HEK293 (cell line): ENCODE measurements around the gene HOXD11.
A peak's percentile ranks its signal among the peaks of the same experiment; 100 is the strongest.

Experiments used
- CTCF ChIP-seq: fragments of 450-650 bp; formaldehyde crosslinking; IDR thresholded peaks from 2 replicates; pipeline ENCODE4 v1.5.1; 2016; ENCODE audit warnings: missing biosample characterization, missing genetic modification characterization
- FEZF1 ChIP-seq: fragments of 450-650 bp; formaldehyde crosslinking; IDR thresholded peaks from 2 replicates; pipeline ENCODE4 v1.5.1; 2016; ENCODE audit warnings: missing biosample characterization, missing genetic modification characterization
- KLF1 ChIP-seq: fragments of 450-650 bp; formaldehyde crosslinking; IDR thresholded peaks from 2 replicates; pipeline ENCODE4 v1.5.1; 2016; ENCODE audit warnings: missing biosample characterization, missing genetic modification characterization
- MEIS1 ChIP-seq: sonication (generic); formaldehyde crosslinking; IDR thresholded peaks from 2 replicates; pipeline ENCODE4 v1.8.1; 2022; ENCODE audit warnings: missing genetic modification reagents, mild to moderate bottlenecking, borderline replicate concordance
- MYNN ChIP-seq: fragments of 450-650 bp; formaldehyde crosslinking; IDR thresholded peaks from 2 replicates; pipeline ENCODE4 v1.5.1; 2016; ENCODE audit warnings: missing biosample characterization, missing genetic modification characterization, borderline replicate concordance
- MZF1 ChIP-seq: fragments of 450-650 bp; formaldehyde crosslinking; IDR thresholded peaks from 2 replicates; pipeline ENCODE4 v1.5.1; 2017; ENCODE audit warnings: missing biosample characterization, missing genetic modification characterization, borderline replicate concordance
- SCRT2 ChIP-seq: fragments of 450-650 bp; formaldehyde crosslinking; IDR thresholded peaks from 2 replicates; pipeline ENCODE4 v1.5.1; 2016; ENCODE audit warnings: missing biosample characterization, missing genetic modification characterization
- TCF7L2 ChIP-seq: IDR thresholded peaks from 2 replicates; pipeline ENCODE4 v1.6.1; 2011; ENCODE audit warnings: low read depth, mild to moderate bottlenecking, inconsistent platforms, low read length, moderate library complexity, borderline replicate concordance
- ZBTB26 ChIP-seq: fragments of 450-650 bp; formaldehyde crosslinking; optimal IDR thresholded peaks from 2 replicates; pipeline ENCODE3; 2016; ENCODE audit warnings: missing biosample characterization, mild to moderate bottlenecking, missing genetic modification characterization
- ZBTB44 ChIP-seq: fragments of 450-650 bp; IDR thresholded peaks from 2 replicates; pipeline ENCODE4 v1.5.1; 2018; ENCODE audit warnings: missing biosample characterization, mild to moderate bottlenecking, missing genetic modification characterization
- ZNF280C ChIP-seq: fragments of 450-650 bp; formaldehyde crosslinking; IDR thresholded peaks from 2 replicates; pipeline ENCODE4 v1.5.1; 2016; ENCODE audit warnings: missing biosample characterization, missing genetic modification characterization
- ZNF366 ChIP-seq: fragments of 450-650 bp; formaldehyde crosslinking; conservative IDR thresholded peaks from 2 replicates; pipeline ENCODE4 v1.5.1; 2016; ENCODE audit warnings: missing biosample characterization, missing genetic modification characterization
- ZNF501 ChIP-seq: fragments of 450-650 bp; formaldehyde crosslinking; IDR thresholded peaks from 2 replicates; pipeline ENCODE4 v1.5.1; 2016; ENCODE audit warnings: missing biosample characterization, missing genetic modification characterization
- ZNF518A ChIP-seq: fragments of 450-650 bp; formaldehyde crosslinking; conservative IDR thresholded peaks from 2 replicates; pipeline ENCODE4 v1.5.1; 2016; ENCODE audit warnings: low read depth, missing biosample characterization, missing genetic modification characterization
- ZNF626 ChIP-seq: fragments of 450-650 bp; sonication (Bioruptor Pico); formaldehyde crosslinking; IDR thresholded peaks from 2 replicates; pipeline ENCODE4 v1.5.1; 2018; ENCODE audit warnings: missing biosample characterization, missing genetic modification characterization, inconsistent platforms
- ZNF677 ChIP-seq: fragments of 450-650 bp; IDR thresholded peaks from 2 replicates; pipeline ENCODE4 v1.5.0; 2018; ENCODE audit warnings: missing biosample characterization, mild to moderate bottlenecking, missing genetic modification characterization, moderate library complexity
- TF ChIP-seq, protein P1 (sequence below): fragments of 450-650 bp; formaldehyde crosslinking; IDR thresholded peaks from 2 replicates; pipeline ENCODE4 v1.5.1; 2016; ENCODE audit warnings: missing biosample characterization, missing genetic modification characterization
- TF ChIP-seq, protein P2 (sequence below): fragments of 450-650 bp; formaldehyde crosslinking; IDR thresholded peaks from 2 replicates; pipeline ENCODE4 v1.5.1; 2016; ENCODE audit warnings: missing biosample characterization, missing genetic modification characterization

The HOXD11 gene

DNA sequence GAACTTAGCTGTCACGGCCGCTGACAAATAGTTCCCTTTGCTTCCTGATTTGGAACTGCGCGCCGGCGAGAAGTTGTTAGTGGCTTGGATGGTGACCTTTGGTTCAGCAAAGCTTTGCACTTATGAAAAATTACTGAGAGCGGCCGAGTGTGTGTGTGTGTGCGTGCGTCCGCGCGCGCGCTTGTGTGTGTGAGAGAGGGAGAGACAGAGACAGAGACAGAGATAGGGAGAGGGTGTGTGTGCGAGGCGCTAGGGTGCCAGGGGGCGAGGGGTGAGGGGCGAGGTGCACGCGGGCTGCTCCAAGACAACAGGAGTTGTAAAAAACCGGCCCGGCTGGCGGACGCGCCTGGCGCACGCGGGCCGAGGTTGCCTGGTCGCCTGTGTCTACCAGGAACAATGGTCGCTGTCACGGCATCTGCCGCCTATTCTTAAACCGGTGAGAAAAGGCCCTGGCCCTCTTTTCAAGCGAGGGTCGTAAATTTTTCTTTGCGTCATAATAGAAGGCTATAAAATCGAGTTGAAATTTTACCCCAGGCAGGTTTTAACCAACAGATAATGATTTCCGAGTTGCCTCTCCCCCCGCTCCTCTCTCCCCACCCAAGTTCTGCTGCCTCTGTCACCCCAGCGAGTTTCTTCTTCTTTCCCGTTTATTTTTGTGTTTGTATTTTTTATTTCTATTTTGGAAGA, 50.6 kb downstream of the HOXD11 start (continued):
- TF ChIP-seq ZNF626 (no peak), ZNF280C (no peak), ZBTB44 (tag by site-specific recombination) (peak; percentile 37; the same call in 1 of the 2 replicates), ZNF366 (tag by site-specific recombination) (peak; percentile 62; the same call in 1 of the 2 replicates), MYNN (tag by site-specific recombination) (0 out of 2 replicates have a peak, but pooled peaks have one; percentile 18), CTCF (tag by site-specific recombination) (peak; percentile 47; the same call in 1 of the 2 replicates), KLF1 (tag by site-specific recombination) (peak; percentile 54), SCRT2 (tag by site-specific recombination) (no peak), TCF7L2 (peak; percentile 83), ZBTB26 (tag by site-specific recombination) (peak; percentile 95), ZNF677 (no peak), MEIS1 (no peak), MZF1 (tag by site-specific recombination) (no peak), ZNF518A (tag by site-specific recombination) (0 out of 2 replicates have a peak, but pooled peaks have one; percentile 14), FEZF1 (tag by site-specific recombination) (peak; percentile 88), ZNF501 (tag by site-specific recombination) (0 out of 2 replicates have a peak, but pooled peaks have one; percentile 51)
- TF ChIP-seq, protein P1, sequence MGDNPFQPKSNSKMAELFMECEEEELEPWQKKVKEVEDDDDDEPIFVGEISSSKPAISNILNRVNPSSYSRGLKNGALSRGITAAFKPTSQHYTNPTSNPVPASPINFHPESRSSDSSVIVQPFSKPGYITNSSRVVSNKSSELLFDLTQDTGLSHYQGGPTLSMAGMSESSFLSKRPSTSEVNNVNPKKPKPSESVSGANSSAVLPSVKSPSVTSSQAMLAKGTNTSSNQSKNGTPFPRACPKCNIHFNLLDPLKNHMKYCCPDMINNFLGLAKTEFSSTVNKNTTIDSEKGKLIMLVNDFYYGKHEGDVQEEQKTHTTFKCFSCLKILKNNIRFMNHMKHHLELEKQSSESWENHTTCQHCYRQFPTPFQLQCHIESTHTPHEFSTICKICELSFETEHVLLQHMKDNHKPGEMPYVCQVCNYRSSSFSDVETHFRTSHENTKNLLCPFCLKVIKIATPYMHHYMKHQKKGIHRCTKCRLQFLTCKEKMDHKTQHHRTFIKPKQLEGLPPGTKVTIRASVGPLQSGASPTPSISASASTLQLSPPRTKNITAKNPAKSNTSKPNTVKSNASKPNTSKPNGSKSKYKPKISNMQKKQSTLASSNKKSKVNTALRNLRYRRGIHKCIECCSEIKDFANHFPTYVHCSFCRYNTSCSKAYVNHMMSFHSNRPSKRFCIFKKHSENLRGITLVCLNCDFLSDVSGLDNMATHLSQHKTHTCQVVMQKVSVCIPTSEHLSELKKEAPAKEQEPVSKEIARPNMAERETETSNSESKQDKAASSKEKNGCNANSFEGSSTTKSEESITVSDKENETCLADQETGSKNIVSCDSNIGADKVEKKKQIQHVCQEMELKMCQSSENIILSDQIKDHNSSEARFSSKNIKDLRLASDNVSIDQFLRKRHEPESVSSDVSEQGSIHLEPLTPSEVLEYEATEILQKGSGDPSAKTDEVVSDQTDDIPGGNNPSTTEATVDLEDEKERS (tag by site-specific recombination): no peak
- TF ChIP-seq, protein P2, sequence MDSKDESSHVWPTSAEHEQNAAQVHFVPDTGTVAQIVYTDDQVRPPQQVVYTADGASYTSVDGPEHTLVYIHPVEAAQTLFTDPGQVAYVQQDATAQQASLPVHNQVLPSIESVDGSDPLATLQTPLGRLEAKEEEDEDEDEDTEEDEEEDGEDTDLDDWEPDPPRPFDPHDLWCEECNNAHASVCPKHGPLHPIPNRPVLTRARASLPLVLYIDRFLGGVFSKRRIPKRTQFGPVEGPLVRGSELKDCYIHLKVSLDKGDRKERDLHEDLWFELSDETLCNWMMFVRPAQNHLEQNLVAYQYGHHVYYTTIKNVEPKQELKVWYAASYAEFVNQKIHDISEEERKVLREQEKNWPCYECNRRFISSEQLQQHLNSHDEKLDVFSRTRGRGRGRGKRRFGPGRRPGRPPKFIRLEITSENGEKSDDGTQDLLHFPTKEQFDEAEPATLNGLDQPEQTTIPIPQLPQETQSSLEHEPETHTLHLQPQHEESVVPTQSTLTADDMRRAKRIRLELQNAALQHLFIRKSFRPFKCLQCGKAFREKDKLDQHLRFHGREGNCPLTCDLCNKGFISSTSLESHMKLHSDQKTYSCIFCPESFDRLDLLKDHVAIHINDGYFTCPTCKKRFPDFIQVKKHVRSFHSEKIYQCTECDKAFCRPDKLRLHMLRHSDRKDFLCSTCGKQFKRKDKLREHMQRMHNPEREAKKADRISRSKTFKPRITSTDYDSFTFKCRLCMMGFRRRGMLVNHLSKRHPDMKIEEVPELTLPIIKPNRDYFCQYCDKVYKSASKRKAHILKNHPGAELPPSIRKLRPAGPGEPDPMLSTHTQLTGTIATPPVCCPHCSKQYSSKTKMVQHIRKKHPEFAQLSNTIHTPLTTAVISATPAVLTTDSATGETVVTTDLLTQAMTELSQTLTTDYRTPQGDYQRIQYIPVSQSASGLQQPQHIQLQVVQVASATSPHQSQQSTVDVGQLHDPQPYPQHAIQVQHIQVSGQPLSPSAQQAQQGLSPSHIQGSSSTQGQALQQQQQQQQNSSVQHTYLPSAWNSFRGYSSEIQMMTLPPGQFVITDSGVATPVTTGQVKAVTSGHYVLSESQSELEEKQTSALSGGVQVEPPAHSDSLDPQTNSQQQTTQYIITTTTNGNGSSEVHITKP (tag by site-specific recombination): no peak; the same call in 1 of the 2 replicates
